ENCODE measurements around the gene SYT13.

The SYT13 gene, protein sequence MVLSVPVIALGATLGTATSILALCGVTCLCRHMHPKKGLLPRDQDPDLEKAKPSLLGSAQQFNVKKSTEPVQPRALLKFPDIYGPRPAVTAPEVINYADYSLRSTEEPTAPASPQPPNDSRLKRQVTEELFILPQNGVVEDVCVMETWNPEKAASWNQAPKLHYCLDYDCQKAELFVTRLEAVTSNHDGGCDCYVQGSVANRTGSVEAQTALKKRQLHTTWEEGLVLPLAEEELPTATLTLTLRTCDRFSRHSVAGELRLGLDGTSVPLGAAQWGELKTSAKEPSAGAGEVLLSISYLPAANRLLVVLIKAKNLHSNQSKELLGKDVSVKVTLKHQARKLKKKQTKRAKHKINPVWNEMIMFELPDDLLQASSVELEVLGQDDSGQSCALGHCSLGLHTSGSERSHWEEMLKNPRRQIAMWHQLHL

DNA sequence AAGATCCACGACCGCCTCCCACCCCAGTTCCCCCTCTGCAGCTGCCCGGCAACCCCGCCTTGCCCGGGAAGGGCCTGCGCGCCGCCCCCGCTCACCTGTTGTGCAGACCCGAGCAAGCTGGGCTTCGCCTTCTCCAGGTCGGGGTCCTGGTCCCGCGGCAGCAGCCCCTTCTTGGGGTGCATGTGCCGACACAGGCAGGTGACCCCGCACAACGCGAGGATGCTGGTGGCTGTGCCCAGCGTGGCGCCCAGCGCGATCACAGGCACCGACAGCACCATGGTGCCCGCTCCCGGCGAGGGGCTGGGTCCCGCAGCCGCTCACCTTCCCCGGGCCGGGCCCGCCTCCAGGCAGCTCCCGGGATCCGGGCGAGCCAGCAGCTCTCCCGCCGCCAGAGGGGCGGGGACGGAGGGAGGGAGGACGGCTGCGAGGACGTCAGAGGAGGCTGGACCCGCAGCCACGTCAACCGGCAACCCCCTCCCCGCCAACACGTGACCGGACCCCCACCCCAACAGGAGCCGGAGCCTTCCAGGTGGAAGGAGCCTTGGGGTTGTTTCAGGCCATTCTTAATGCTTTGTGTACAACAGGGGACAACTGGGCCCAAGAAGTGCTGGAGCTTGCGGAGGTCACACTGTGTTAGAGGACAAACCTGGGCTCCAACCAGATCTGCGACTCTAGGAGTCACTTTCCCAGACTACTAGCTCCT lies at the start of gene SYT13:
Gene SYT13, minus strand, starts transcription at position 412 of the 703 bp plus-strand sequence. Its CDS starts 134 bp downstream, at position 278.
- H3K4me1 ChIP-seq (ENCODE audit: insufficient read depth, low read length), result no peaks in the 10 kb centered on the region; the same call in 1 of the 2 replicates
- no peaks in the 10 kb centered on the region for H3K9me3 ChIP-seq (ENCODE audit: control insufficient read depth, insufficient read depth, low read length)
- H3K9ac ChIP-seq (ENCODE audit: low read depth, low read length), result peak within 1 kb of the TSS; percentile 73
- H3K36me3 ChIP-seq (ENCODE audit: insufficient read depth, low read length), result no peaks in the 10 kb centered on the region

DNA sequence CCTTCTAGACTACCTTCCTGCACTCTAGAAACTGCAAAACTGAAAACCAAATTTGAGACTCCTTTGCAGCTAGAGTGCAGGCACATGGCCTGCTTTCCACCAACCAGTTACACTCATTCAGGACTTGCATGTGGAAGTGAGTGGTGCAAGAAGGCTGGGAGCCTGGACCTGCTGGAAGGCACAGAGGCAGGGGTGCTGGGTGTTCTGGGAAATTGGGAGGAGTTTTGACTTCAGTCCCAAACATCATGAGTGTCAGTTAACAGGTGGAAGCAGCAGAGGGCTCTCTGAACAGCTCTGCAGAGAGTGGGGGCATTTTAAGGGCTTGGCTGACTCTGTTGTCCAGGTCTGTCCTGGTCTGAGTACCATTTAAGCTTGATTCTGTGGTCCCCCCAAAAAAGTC lies 49.3 kb upstream of the SYT13 start:
- Histone ChIP-seq H3K36me3 (ENCODE audit: insufficient read depth, low read length) (no peaks in the 10 kb centered on the region), H3K4me1 (ENCODE audit: insufficient read depth, low read length) (peaks cover 2% of the 10 kb centered on the region), H3K9ac (ENCODE audit: low read depth, low read length) (no peak overlapping the region), H3K9me3 (ENCODE audit: control insufficient read depth, insufficient read depth, low read length) (no peaks in the 10 kb centered on the region)

DNA sequence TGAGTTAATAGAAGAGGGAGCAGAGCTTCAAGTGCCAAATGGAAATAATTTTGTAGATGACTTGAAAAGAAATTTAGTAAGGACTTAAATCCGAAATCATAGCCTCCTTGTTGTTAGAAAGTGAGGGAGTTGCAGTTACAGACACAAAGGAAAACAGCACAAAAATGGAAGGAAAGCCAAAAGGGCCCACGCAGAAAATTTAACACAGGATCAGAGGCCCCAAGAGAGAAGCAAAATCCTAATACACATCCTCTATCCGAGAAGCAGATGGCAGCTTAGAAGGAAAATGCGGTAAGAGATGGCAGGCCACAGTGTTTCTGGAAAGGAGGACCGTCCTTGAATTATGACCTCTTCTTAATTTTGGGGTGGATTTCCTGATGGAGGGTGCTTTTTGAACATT lies 48.7 kb upstream of the SYT13 start:
- Histone ChIP-seq H3K36me3 (ENCODE audit: insufficient read depth, low read length) (no peaks in the 10 kb centered on the region), H3K4me1 (ENCODE audit: insufficient read depth, low read length) (no peaks in the 10 kb centered on the region), H3K9ac (ENCODE audit: low read depth, low read length) (no peak overlapping the region), H3K9me3 (ENCODE audit: control insufficient read depth, insufficient read depth, low read length) (no peaks in the 10 kb centered on the region)

DNA sequence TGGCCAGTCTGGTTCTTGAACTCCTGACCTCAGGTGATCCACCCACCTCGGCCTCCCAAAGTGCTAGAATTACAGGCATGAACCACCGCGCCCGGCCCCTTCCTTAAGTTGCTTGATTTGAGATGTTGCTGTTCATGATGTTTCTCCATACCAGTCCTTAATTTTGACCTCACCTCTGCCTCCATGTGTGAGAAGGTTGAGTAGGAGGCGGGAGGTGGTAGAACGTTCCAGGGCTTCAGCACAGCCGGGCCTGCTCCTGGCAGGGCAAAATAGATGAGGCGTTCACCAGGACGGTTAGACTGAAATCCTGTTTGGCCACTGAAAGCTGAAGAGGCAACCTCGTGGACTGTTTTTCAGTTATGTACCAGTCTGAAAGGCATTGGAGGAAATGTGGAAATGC lies 48.3 kb upstream of the SYT13 start:
- Histone ChIP-seq H3K36me3 (ENCODE audit: insufficient read depth, low read length) (no peaks in the 10 kb centered on the region), H3K9me3 (ENCODE audit: control insufficient read depth, insufficient read depth, low read length) (no peaks in the 10 kb centered on the region), H3K4me1 (ENCODE audit: insufficient read depth, low read length) (no peaks in the 10 kb centered on the region), H3K9ac (ENCODE audit: low read depth, low read length) (no peak overlapping the region)

DNA sequence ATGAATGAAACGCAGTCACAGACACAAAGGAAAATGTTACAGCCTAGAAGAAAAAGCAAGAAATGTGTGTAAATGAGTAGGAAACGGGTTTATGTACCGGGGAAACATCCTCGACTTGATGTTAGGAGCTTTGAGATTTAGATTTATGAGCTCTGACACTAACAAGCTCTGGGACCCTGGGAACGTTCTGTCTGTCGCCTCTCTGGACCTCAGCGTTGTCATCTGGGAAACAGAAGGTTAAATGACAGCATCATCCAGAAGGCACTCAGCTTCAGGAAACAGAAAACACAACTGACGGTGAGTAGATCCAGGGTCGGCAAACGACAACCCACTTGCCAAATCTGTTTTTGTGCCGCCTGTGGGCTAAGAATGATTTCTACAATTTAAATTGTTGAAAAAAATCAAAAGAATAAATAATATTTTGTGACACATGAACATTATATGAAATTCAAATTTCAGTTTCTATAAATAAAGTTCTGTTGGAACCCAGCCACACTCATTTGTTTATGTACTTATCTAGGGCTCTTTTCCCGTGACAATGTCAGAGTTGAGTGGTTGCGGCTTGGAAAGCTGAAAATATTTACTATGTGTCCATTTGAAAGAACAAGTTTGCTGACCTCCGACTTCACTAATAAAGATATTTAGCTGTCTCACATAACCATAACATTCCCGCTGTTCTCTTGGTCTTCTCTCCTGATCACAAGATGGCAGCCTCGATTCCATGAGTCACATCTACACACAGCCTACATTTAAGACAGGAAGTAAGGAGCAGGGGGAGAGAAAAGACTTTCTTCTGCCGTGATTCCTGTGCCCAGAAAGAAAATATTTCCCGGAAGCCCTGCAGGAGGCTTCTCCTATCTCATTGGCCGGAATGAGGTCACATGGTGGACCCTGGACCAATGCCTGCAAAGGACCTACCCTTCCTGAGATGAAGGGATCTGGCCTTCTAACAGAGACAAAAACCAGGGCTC lies 47.1 kb upstream of the SYT13 start:
- no peak overlapping the region for H3K9ac ChIP-seq (ENCODE audit: low read depth, low read length)
- no peaks in the 10 kb centered on the region for H3K36me3 ChIP-seq (ENCODE audit: insufficient read depth, low read length)
- no peaks in the 10 kb centered on the region for H3K4me1 ChIP-seq (ENCODE audit: insufficient read depth, low read length)
- no peaks in the 10 kb centered on the region for H3K9me3 ChIP-seq (ENCODE audit: control insufficient read depth, insufficient read depth, low read length)

DNA sequence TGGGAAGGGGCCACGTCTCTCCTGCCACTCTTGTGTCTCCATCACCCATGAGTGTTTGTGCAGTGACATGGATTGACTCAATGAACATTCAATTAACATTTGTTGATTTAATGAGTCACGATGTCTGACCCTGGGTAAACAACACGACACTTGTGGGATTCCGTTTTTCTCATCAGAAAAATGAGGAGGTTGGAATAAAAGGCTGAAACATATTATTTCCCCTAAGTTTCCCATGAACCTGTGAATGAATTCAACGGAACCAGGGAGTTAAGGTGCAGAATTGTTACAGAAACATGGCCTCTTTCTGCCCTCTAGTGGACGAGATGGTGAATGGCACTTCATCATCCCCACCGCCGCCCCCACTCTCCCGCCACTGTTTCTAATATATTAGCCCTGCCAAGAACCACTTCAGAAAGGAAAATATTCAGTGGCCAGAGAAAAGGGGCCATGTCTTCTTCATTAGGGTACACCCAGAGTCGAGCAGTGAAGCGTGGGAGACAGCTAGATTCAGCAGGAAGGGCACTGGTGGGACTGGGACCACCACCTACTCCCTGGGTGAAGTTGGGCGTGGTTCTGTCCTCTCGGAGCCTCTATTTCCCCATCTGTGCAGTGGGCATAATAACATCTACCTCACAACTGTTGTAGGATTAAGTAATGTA lies 46.3 kb upstream of the SYT13 start:
- no peaks in the 10 kb centered on the region for H3K9me3 ChIP-seq (ENCODE audit: control insufficient read depth, insufficient read depth, low read length)
- no peak overlapping the region for H3K9ac ChIP-seq (ENCODE audit: low read depth, low read length)
- H3K4me1 ChIP-seq (ENCODE audit: insufficient read depth, low read length), result no peaks in the 10 kb centered on the region
- no peaks in the 10 kb centered on the region for H3K36me3 ChIP-seq (ENCODE audit: insufficient read depth, low read length)

DNA sequence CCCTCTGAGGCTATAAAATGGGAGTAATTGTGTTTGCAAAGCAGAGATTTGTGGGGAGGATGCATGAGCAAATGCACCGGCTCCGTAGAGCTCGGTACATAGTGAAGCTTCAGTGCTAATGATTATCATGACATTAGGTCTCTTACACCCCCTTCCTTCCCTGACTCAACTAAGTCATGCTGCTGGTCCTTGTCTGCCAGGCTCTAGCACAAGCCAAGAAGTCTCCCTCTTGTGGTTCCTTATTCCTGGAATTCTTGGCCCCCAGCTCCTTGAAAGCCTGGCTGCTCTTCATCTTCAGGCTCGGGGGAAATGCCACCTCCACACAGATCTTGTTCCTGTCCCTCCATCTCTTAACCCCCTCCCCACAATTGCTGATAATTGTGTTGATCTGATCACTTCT lies 45.7 kb upstream of the SYT13 start:
- Histone ChIP-seq H3K4me1 (ENCODE audit: insufficient read depth, low read length) (no peaks in the 10 kb centered on the region), H3K9ac (ENCODE audit: low read depth, low read length) (no peak overlapping the region), H3K36me3 (ENCODE audit: insufficient read depth, low read length) (no peaks in the 10 kb centered on the region), H3K9me3 (ENCODE audit: control insufficient read depth, insufficient read depth, low read length) (no peaks in the 10 kb centered on the region)

DNA sequence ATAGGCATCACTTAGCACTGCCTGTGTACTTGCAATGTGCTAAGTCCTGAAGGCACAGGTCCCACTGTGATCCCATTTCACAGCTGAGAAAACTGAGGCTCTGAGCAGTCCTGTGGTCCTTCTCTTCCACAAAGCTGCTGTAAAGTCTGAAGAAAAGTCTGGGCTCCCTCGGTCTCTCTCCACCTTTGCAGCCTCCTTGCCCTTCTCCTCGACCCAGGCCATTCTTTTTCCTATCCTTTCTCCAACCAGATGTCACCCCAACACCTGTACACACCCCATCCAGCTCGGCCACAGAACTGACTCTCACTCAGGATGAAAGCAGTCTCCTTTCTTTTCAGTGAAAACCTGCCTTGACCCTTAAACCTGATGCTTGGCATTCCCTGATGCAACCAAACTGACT lies 42.6 kb upstream of the SYT13 start:
- Histone ChIP-seq H3K4me1 (ENCODE audit: insufficient read depth, low read length) (no peaks in the 10 kb centered on the region), H3K36me3 (ENCODE audit: insufficient read depth, low read length) (no peaks in the 10 kb centered on the region), H3K9me3 (ENCODE audit: control insufficient read depth, insufficient read depth, low read length) (no peaks in the 10 kb centered on the region), H3K9ac (ENCODE audit: low read depth, low read length) (no peak overlapping the region)

DNA sequence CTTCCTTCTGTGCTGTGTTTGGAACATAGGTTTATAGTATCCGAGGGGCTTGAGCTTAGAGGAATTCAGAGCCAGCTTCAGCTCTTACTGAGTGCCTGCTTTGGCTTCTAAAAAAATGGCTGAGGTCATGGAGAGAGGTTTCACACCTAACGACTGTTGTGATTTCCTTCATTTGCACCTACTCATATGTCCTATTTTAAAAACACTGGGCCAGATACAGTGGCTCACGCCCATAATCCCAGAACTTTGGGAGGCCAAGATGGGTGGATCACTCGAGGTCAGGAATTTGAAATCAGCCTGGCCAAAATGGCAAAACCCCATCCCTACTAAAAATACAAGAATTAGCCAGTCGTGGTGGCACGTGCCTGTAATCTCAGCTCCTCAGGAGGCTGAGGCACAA lies 38.3 kb upstream of the SYT13 start:
- Histone ChIP-seq H3K36me3 (ENCODE audit: insufficient read depth, low read length) (no peaks in the 10 kb centered on the region), H3K4me1 (ENCODE audit: insufficient read depth, low read length) (no peaks in the 10 kb centered on the region), H3K9ac (ENCODE audit: low read depth, low read length) (no peak overlapping the region), H3K9me3 (ENCODE audit: control insufficient read depth, insufficient read depth, low read length) (peaks cover 2% of the 10 kb centered on the region; the same call in 1 of the 2 replicates)

DNA sequence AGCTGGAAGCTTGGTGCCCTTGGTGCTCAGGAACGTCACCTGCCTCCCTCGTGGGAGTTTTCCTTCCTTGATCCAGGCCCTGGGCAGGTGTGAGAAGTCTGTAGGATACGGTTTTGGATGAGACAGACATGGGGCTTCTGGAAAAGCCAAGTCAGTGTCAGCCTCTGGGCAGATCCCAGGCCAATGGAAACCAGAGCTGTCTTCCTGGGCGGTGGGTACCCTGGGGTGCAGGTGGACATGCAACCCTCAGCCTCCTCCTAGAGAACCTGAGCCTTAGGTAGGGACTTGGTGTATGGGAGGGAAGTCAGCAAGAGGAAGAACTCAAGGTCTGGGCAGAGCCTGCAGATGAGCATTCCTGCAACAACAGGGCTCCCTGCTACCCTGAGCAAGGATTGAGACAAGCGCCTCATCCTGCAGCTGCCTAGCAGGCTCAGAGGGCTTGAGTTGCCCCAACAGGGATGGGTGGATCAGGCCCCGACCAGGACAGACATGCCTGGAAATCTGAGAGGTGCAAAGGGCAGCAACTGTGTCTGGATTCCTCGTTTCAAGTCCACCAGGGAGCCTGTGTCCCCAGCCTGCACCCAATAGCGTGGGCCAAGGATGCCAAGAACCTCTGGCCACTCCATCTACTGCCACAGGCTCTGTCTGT lies 37.6 kb upstream of the SYT13 start:
- peaks cover 2% of the 10 kb centered on the region; the same call in 1 of the 2 replicates for H3K9me3 ChIP-seq (ENCODE audit: control insufficient read depth, insufficient read depth, low read length)
- no peak overlapping the region for H3K9ac ChIP-seq (ENCODE audit: low read depth, low read length)
- H3K4me1 ChIP-seq (ENCODE audit: insufficient read depth, low read length), result no peaks in the 10 kb centered on the region
- H3K36me3 ChIP-seq (ENCODE audit: insufficient read depth, low read length), result no peaks in the 10 kb centered on the region

DNA sequence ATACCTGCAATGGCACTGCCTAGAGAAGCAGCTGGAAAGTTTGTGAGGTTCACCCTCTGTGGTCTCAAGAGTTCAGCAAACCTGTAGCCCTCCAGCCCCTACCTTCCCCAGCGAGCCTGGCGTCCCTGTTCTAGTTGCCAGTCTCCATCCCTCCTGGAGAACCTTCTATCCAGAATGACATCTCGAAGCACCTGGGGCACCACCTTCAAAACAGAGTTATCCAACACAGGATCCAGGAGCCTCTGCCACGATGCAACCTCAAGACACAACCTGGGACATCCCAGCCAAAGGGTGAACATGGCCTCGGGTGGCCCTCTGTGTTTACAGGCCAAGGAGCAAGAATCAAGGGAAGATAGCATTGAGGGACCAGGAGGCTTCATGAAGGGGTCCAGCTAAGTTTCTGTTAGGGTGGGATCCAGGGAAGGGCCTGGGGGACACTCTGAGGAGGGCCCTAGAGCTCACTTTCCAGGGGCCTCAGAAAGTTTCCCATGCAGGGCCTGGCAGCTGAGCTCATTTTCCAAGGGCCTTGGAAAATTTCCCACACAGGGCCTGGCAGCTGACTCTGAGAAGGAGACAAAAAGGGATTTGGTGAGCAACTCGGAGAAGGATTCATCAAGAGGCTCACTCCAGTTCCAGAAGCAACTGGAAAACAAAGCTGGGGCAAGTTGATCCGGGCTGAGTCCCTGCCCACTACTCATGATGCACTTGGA lies 36.9 kb upstream of the SYT13 start:
- Histone ChIP-seq H3K4me1 (ENCODE audit: insufficient read depth, low read length) (no peaks in the 10 kb centered on the region), H3K9me3 (ENCODE audit: control insufficient read depth, insufficient read depth, low read length) (peaks cover 2% of the 10 kb centered on the region; the same call in 1 of the 2 replicates), H3K9ac (ENCODE audit: low read depth, low read length) (no peak overlapping the region), H3K36me3 (ENCODE audit: insufficient read depth, low read length) (no peaks in the 10 kb centered on the region)

DNA sequence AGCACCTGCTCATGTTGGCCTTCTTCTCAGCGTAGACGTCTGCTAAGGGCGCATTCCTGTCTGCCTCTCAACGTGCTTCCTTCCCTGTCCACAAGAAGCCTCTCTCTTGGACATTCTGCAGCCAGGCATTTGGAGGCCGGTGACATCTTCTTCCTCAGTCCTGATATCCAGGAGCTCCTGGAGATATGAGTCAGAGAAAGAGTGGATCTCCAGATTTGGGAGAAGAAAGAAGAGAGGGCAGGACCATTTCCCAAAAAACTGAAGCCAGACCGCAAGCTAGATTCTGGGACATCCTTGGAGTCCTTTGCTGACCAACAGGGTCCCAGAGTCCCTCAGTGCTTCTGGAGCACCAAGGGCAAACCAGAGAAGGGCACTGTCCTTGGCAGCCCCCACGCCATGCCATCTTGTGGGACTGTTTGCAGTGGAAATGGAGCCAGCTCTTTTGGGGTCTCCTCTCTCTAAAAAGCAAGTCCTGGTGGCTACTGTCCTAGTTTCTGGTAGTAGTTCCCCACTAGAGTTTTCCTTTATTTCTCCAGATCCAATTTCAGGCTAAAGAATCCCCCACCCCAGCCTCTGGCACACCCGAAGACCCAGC lies 36.1 kb upstream of the SYT13 start:
- Histone ChIP-seq H3K4me1 (ENCODE audit: insufficient read depth, low read length) (no peaks in the 10 kb centered on the region), H3K9ac (ENCODE audit: low read depth, low read length) (no peak overlapping the region), H3K9me3 (ENCODE audit: control insufficient read depth, insufficient read depth, low read length) (peaks cover 2% of the 10 kb centered on the region; the same call in 1 of the 2 replicates), H3K36me3 (ENCODE audit: insufficient read depth, low read length) (no peaks in the 10 kb centered on the region)

DNA sequence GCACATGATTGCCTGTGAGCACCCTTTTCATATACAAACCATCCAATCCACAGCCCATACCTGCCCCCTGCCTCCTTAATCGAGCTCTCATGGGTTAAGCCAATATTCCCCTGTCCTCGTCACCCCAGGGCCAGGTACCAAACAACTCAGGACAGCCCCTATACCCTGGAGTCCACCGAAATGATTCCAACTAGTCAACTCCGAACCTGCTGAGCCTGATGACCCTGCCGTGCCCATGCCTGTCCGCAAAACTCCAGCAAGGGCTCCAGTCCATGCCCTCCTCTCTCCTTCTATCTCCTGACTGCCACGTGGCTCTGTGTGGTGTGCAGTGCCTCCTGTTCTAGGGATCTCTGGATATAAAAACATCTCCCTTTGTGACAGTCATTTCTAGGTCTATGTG lies 35.5 kb upstream of the SYT13 start:
- H3K9me3 ChIP-seq (ENCODE audit: control insufficient read depth, insufficient read depth, low read length), result peaks cover 2% of the 10 kb centered on the region; the same call in 1 of the 2 replicates
- H3K36me3 ChIP-seq (ENCODE audit: insufficient read depth, low read length), result no peaks in the 10 kb centered on the region
- no peaks in the 10 kb centered on the region for H3K4me1 ChIP-seq (ENCODE audit: insufficient read depth, low read length)
- H3K9ac ChIP-seq (ENCODE audit: low read depth, low read length), result no peak overlapping the region

Data from ES-I3 (cell line).